Skeletal muscle tissue (tissue), 4 donors: ENCODE measurements around the gene PLCB1. TPM values are rescaled to one million over a fixed set of nuclear protein-coding genes. Genes with fewer than 3 reads are reported as not detected.

Source experiments
- H3K27ac ChIP-seq: one replicate; pipeline ENCODE4 v1.7.0; 2013; ENCODE audit warnings: mild to moderate bottlenecking, low read depth, low read length, inconsistent platforms
- H3K27me3 ChIP-seq, 3 donors: one replicate each; pipeline ENCODE4 v1.7.0; 2013; ENCODE audit warnings: low read length in 3 of 3; ENCODE audit not compliant: control insufficient read depth in 3 of 3, insufficient read depth in 3 of 3
- H3K36me3 ChIP-seq, 3 donors: one replicate each; pipeline ENCODE4 v1.7.0; 2013; ENCODE audit warnings: low read length in 3 of 3; ENCODE audit not compliant: control insufficient read depth in 3 of 3, insufficient read depth in 3 of 3
- H3K4me1 ChIP-seq, 3 donors: one replicate each; pipeline ENCODE4 v1.7.0; 2013; ENCODE audit warnings: low read length in 3 of 3, mild to moderate bottlenecking in 3 of 3; ENCODE audit not compliant: control insufficient read depth in 3 of 3, insufficient read depth in 3 of 3
- H3K4me3 ChIP-seq, 3 donors: one replicate each; pipeline ENCODE4 v1.7.0; 2013; ENCODE audit warnings: low read length in 3 of 3
- H3K9ac ChIP-seq, 3 donors: one replicate each; pipeline ENCODE4 v1.7.0; 2013; ENCODE audit warnings: low read length in 3 of 3, mild to moderate bottlenecking in 3 of 3, moderate library complexity in 2 of 3, low read depth in 1 of 3
- H3K9me3 ChIP-seq, 3 donors: one replicate each; pipeline ENCODE4 v1.7.0; 2013; ENCODE audit warnings: low read length in 3 of 3; ENCODE audit not compliant: control insufficient read depth in 3 of 3
- total RNA-seq: library from RNA; depleted of rRNA; stranded (reverse); fragments of >200 nt; gene quantifications from one replicate; pipeline ENCODE4 v1.2.3, GENCODE V29; 2014
- donor health status: Osteomylitis.

PLCB1 gene
- total RNA-seq, 1 donor from 2014 or later, result 13.0 TPM

DNA sequence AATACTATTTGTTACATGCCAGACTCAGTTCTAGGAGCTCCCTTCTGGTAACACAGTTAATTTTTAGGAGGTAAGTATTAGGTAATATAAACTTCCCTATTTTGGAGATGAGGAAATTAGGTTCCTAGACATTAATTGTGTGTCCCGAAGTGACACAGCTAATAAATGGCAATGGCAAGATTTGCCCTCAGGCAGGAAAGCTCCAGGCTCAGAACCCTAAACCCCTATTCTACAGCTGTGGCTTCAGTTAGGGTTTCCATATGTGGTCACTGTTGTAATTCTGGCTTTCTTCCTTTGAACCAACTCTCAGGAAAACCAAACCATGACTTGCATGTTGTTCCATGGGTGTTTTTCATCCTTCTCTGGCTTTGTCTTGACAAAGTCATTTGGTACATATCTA, 188.2 kb downstream of the PLCB1 start:
- Histone ChIP-seq H3K27ac (no peak overlapping the region), H3K9ac (no peak overlapping the region), H3K4me1 (no peaks in the 10 kb centered on the region), H3K4me3 (no peak overlapping the region), H3K9me3 (no peaks in the 10 kb centered on the region), H3K27me3 (no peaks in the 10 kb centered on the region), H3K36me3 (no peaks in the 10 kb centered on the region)

DNA sequence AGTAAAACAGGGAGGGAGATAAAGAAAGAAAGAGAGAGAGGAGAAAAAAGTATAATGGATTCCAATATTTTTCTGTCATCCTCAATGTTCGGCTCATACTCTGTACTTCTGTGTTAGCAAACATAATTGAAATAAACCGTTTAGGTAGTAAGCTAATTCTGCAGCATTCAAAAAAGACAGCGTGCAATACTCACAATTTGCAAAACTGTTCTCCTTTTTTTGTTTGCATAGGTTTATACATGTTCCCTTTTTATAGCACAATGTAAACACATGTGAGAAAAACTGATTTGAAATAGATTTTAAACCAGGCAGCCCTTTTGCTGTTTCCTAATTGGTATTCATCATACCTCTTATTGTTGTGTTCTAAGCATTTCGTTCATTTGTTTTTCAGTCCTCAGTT, 188.9 kb downstream of the PLCB1 start:
- no peak overlapping the region for H3K9ac ChIP-seq
- no peaks in the 10 kb centered on the region for H3K9me3 ChIP-seq
- no peaks in the 10 kb centered on the region for H3K4me1 ChIP-seq
- H3K27me3 ChIP-seq, result no peaks in the 10 kb centered on the region
- no peaks in the 10 kb centered on the region for H3K36me3 ChIP-seq
- no peak overlapping the region for H3K4me3 ChIP-seq
- H3K27ac ChIP-seq, result no peak overlapping the region

DNA sequence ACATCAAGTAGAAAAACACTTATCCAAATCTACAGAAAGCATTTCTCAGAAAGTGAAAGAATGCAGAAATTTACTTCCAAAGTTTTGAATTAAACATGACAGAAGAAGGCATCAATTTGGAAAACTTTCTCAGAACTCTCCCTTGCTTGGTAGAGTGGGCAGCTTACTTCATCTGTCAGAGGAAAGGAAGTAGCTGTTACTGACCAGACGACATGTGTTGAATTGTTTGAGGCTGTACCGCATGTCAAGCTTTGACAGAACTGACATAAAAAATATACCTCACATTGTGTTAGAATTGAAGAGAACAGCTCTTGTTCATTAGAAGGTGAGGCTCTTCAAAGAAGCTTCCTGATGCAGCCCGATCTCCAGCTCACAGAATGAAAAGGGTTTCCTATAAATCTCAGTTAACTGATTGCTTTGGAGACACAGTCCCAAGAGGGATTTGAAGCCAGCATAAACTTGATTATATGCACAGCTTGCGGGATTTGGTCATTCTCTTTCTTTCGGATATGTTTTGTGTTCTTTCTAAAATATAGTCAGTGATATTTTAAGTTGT, 190.7 kb downstream of the PLCB1 start:
- no peaks in the 10 kb centered on the region for H3K4me1 ChIP-seq
- no peak overlapping the region for H3K9ac ChIP-seq
- no peaks in the 10 kb centered on the region for H3K9me3 ChIP-seq
- H3K27me3 ChIP-seq, result no peaks in the 10 kb centered on the region
- no peak overlapping the region for H3K27ac ChIP-seq
- no peaks in the 10 kb centered on the region for H3K36me3 ChIP-seq
- no peak overlapping the region for H3K4me3 ChIP-seq

DNA sequence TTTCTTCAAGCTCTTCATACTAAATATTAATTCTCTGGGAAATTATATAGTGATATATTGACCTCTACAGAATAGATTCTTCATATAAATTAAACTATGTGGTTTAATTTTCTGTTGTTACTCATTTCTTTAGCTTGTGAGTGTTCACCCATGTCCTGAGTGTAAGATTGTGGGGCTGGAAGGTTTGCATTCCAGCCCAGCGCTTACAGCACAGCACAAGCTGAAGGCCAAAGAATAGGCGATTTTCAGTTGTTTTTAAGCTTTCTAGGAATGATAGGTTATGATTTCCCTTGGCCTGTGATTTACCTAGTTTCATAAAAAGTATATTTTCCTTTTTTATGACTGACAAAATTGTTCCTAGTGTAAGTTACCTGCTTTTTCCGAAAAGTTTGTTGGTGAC, 194.1 kb downstream of the PLCB1 start:
- no peak overlapping the region for H3K4me3 ChIP-seq
- no peak overlapping the region for H3K27ac ChIP-seq
- H3K9me3 ChIP-seq, result no peaks in the 10 kb centered on the region
- H3K36me3 ChIP-seq, result no peaks in the 10 kb centered on the region
- no peaks in the 10 kb centered on the region for H3K4me1 ChIP-seq
- H3K9ac ChIP-seq, result no peak overlapping the region
- H3K27me3 ChIP-seq, result no peaks in the 10 kb centered on the region

DNA sequence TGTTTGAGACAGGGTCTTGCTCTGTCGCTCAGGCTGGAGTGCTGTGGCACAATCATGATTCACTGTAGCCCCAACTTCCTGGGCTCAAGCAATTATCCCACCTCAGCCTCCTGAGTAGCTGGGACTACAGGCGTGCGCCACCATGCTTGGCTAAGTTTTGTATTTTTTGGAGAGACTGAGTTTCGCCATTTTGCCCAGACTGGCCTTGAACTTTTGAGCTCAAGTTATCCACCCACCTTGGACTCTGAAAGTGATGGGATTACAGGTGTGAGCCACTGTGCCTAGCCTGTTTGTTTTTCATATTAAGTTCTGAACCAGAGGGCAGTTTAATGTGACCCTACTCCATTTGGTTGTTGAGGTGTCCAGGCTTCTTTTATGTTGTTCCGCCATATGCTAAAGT, 194.8 kb downstream of the PLCB1 start:
- Histone ChIP-seq H3K27ac (no peak overlapping the region), H3K27me3 (no peaks in the 10 kb centered on the region), H3K9ac (no peak overlapping the region), H3K36me3 (no peaks in the 10 kb centered on the region), H3K9me3 (no peaks in the 10 kb centered on the region), H3K4me1 (no peaks in the 10 kb centered on the region), H3K4me3 (no peak overlapping the region)

DNA sequence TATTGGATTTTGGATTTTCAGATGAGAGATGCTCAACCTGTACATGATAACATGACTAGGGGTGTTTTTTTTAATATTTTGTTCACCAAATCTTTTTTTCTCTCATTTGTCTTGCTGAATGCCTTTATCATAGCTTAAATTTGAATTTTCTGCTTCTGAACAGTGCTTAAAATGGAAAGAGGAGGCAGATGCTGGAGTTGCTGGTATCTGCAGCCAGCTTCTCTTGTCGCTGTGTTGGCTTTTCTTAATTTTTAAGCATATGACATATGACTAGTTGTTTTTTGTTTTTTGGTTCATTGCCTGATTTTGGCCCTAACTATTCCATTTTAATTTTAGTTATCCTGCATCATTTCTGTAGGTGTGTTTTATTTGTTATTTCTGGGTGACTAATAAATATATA, 196.1 kb downstream of the PLCB1 start:
- Histone ChIP-seq H3K9me3 (no peaks in the 10 kb centered on the region), H3K4me3 (no peak overlapping the region), H3K27me3 (no peaks in the 10 kb centered on the region), H3K4me1 (no peaks in the 10 kb centered on the region), H3K9ac (no peak overlapping the region), H3K27ac (no peak overlapping the region), H3K36me3 (no peaks in the 10 kb centered on the region)

DNA sequence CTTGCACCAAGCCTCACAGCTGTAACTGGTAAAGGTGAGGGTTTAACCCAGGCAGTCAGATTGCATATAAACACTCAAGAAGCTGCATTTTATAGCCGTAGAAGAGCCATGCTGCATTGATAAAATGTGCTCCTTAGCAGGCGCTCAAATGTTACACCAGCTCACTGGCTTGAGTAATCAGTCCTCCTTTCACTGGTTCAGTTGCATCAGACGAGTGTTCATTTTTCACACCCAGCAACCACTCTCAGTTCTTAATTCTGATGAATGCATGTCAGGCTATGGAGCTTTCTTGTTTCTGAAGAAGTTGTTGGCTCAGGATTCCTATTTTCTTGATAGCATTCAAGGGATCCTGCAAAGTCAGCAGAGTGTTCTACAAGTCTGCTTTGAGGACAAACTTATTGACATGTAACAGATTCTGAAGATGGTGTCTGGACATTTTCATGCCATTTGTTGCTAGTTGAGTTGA, 198.3 kb downstream of the PLCB1 start:
- H3K36me3 ChIP-seq, result no peaks in the 10 kb centered on the region
- H3K4me3 ChIP-seq, result no peak overlapping the region
- no peaks in the 10 kb centered on the region for H3K9me3 ChIP-seq
- H3K4me1 ChIP-seq, result no peaks in the 10 kb centered on the region
- no peak overlapping the region for H3K9ac ChIP-seq
- H3K27me3 ChIP-seq, result no peaks in the 10 kb centered on the region
- no peak overlapping the region for H3K27ac ChIP-seq

DNA sequence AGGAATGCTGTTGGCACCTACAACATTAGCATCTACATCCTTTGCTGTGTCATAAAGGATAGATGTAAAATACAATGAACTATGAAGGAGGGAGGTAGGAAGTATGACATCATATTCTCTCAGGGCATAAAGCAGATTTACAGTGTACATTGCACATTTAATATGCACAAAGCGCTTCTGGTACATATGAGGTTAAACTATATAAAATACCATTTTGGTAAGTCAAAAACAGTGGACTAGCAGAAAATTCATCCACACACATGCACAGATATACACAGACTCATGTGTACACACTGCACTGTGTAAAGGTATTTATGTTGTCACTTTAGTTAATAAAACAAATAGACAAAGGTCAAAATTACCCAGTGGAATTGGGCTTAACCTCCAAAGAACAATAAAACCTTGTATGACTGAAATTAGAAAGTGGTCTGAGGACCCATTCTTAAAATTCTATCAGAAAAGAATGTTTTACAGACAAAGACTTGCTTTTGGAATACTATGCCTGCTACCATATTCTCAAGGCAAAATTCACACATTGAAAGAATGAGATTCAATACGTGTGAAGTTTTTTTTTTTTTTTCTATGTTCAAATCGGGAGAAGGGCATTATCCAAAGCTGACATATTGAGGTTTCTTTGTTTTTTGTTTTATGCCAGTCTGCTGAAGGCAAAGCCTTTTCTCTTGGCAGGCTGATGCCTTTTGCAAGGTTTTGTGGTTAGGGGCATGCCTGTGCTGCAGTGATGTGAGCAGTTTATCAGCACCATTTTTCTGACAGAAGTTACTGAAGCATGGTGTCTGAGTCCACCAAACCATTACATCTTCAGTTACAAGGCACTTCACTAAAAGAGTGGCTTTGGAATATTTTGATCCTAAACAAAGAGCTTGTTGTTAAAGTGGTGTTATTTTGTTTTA, 199.0 kb downstream of the PLCB1 start:
- Histone ChIP-seq H3K4me1 (no peaks in the 10 kb centered on the region), H3K27me3 (no peaks in the 10 kb centered on the region), H3K36me3 (no peaks in the 10 kb centered on the region), H3K9me3 (no peaks in the 10 kb centered on the region), H3K4me3 (no peak overlapping the region), H3K27ac (no peak overlapping the region), H3K9ac (no peak overlapping the region)

DNA sequence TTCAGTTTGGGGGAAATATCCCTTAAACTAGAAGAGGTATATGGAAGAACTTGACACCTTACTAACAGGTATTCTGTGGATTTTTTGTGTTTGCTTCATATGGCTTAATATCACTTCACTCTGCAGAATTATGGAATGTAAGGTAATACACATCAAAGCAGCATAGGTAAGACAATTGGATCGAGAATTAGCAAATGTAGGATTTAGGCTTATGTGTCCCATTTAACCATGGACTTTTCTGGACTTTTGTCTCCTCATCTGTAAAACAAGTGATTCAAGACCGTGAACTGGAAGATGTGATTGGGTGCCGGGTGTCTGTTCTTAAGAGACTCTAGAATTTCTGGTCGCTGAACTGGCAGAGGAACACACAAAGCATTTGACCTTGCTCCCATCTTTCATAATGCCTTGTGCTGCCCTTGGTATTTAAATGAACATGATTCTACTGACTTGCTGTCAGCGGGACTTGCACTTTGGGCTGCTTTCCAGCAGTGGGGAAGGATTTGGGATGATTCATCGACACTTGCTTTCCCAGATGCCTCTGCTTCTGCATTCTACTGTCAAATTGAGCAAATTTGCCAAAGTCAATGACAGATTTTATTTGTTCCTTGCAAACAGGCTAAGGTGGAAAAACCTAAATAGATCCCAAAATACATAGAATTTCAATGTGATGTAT, 199.8 kb downstream of the PLCB1 start:
- H3K4me1 ChIP-seq, result no peaks in the 10 kb centered on the region
- H3K36me3 ChIP-seq, result no peaks in the 10 kb centered on the region
- H3K27ac ChIP-seq, result no peak overlapping the region
- H3K4me3 ChIP-seq, result no peak overlapping the region
- H3K9me3 ChIP-seq, result no peaks in the 10 kb centered on the region
- no peak overlapping the region for H3K9ac ChIP-seq
- no peaks in the 10 kb centered on the region for H3K27me3 ChIP-seq

DNA sequence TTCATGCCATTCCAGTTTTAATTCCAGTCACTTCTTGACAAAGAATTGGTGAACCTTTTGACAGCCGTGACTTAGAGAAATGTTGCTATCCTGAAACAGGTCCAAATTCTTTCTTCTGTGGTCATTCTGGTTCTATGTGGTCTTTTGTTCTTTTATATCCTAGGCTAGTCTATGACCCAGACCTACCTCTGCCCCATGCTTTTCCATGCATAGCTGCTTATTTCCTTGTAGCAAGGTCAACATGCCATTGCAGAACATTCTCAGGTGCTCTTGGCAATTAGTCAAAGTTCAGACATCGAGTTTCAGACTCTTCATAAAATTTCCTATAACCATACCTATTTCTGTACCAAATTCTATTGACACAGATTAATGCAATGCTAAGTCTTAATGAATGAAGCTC, 202.6 kb downstream of the PLCB1 start:
- no peak overlapping the region for H3K4me3 ChIP-seq
- H3K27ac ChIP-seq, result no peak overlapping the region
- H3K9me3 ChIP-seq, result no peaks in the 10 kb centered on the region
- no peaks in the 10 kb centered on the region for H3K27me3 ChIP-seq
- no peaks in the 10 kb centered on the region for H3K36me3 ChIP-seq
- H3K9ac ChIP-seq, result no peak overlapping the region
- no peaks in the 10 kb centered on the region for H3K4me1 ChIP-seq
